Pancreas (tissue), 10 donors: ENCODE measurements around the gene EMILIN1. TPM values are rescaled to one million over a fixed set of nuclear protein-coding genes. Genes with fewer than 3 reads are reported as not detected.
A peak's percentile ranks its signal among the peaks of the same experiment; 100 is the strongest.

ENCODE experiments used
- ATAC-seq, 4 donors: fragments of 200-7000 bp; cut with Tn5 transposase; one replicate each; pipeline versions ENCODE4 v1.8.0 to v1.9.1; 2020; ENCODE audit warnings: mild to moderate bottlenecking in 4 of 4, moderate library complexity in 4 of 4
- DNase-seq, 6 donors: peaks; one replicate each; pipeline ENCODE4 v3.0.0-alpha.2; 2020
- FAIRE-seq: peaks from 2 replicates; lab custom pipeline; 2012; peaks lifted over from hg19 to GRCh38; lab: Jason Lieb, UNC
- H3K27ac ChIP-seq, 4 donors: fragments of 200-600 bp; sonication (generic); 1 replicate in 3 of 4; 2 replicates in 1 of 4; pipeline versions ENCODE4 v1.5.0 to v1.8.0; 2020
- H3K27me3 ChIP-seq, 4 donors: fragments of 200-600 bp; one replicate each; pipeline ENCODE4 v1.8.0; 2021
- H3K36me3 ChIP-seq, 3 donors: fragments of 200-600 bp; sonication (generic) in 1 of 3; one replicate each; pipeline versions ENCODE4 v1.5.0 to v1.8.0; 2020 to 2021
- H3K4me1 ChIP-seq, 3 donors: fragments of 200-600 bp; one replicate each; pipeline ENCODE4 v1.8.0; 2021
- H3K4me3 ChIP-seq, 4 donors: fragments of 200-600 bp; sonication (generic) in 2 of 4; one replicate each; pipeline versions ENCODE4 v1.5.0 to v1.8.0; 2020 to 2021
- H3K9me3 ChIP-seq, 4 donors: fragments of 200-600 bp; one replicate each; pipeline ENCODE4 v1.8.0; 2021
- CTCF ChIP-seq, 4 donors: fragments of 200-600 bp; sonication (generic) in 3 of 4; IDR thresholded peaks; one replicate each; pipeline versions ENCODE4 v1.5.0 to v1.8.0; 2021; ENCODE audit warnings: antibody characterized with exemption in 4 of 4
- WGBS, 2 donors: extraction: QIAGEN DNeasy Blood & Tissue Kit; methylation state at CpG; one replicate each; pipeline ENCODE4 v1.1.7; 2013; 5-methylcytosine and 5-hydroxymethylcytosine counted together
- intact Hi-C, 3 donors: fragments of 100-400 bp; cut with DNase I; formaldehyde crosslinking; loops; one replicate each; pipeline versions ENCODE4 v1.11.1 to v1.14.2; 2022
- polyA plus RNA-seq, 2 donors: library from polyadenylated mRNA; stranded (reverse); fragments of 200-250 nt; gene quantifications; one replicate each; pipeline ENCODE4 v1.2.3, GENCODE V29; 2013
- total RNA-seq, 6 donors: library from RNA; stranded (reverse); fragmentation: NEBNext Ultra II Directional in 4 of 6; extraction: Animal tissue kit (Norgen Biotek cat#: 25700) in 4 of 6; gene quantifications; one replicate each; pipeline versions ENCODE4 v1.2.1 to v1.2.4, GENCODE V29; 2021 to 2023
- donor health status: healthy with polysubstance abuse.
- donor health status: DM: no; HTN: no; CAD: no; lungs with moderate emphysema.
- donor health status: DM: no; HTN: no; CAD: no.
- donor health status: control.
- donor health status: control.
- donor health status: Bipolar disorder and iron deficiency.
- donor health status: DM: yes; HTN: yes; CAD: no.
- donor health status: DM: no; HTN: no; CAD: no.
- donor health status: DM: no; HTN: no; CAD: no.
- donor health status: DM: yes; HTN: yes; CAD: no.

Gene EMILIN1
- total and polyA plus RNA-seq, 8 donors: 2.6 to 47.1 (median 7.3) TPM

- WGBS, 2 donors: 89 to 93% methylated on average over 6 of the region's 6 CpGs
- ATAC-seq: no peak
These were observed 10.2 kb downstream of the EMILIN1 start for GRCh38 chr2:27088634-27089033.

GRCh38 chr2:27089111-27089954 is 10.9 kb downstream of the EMILIN1 start:
- ATAC-seq (no peak), DNase-seq (peak in 2 of 6 donors; percentile 4 to 42), FAIRE-seq (no peak)
- Histone ChIP-seq H3K4me1 (peaks cover 0 to 10% (median 0%) of the 10 kb centered on the region in 3 donors), H3K36me3 (no peaks in the 10 kb centered on the region), H3K27ac (no peak overlapping the region), H3K27me3 (no peaks in the 10 kb centered on the region), H3K9me3 (no peaks in the 10 kb centered on the region), H3K4me3 (no peak overlapping the region)
- 85 to 92% methylated on average over 14 of the region's 14 CpGs for WGBS, 2 donors
- intact Hi-C loops: loop anchor here in 1 of 3 donors (10.0 kb wide), 1 partner anchor 125 kb away; no protein-coding TSS in a partner anchor
- no peak for TF ChIP-seq CTCF (IDR thresholded peaks at IDR 0.05)

More at GRCh38 chr2:27088634-27089033, 10.2 kb downstream of the EMILIN1 start:
- no peak overlapping the region for H3K4me3 ChIP-seq
- H3K36me3 ChIP-seq: no peaks in the 10 kb centered on the region
- no peak for FAIRE-seq
- H3K4me1 ChIP-seq: peaks cover 0 to 10% (median 0%) of the 10 kb centered on the region in 3 donors
- H3K9me3 ChIP-seq: no peaks in the 10 kb centered on the region
- H3K27me3 ChIP-seq: no peaks in the 10 kb centered on the region
- peak in 1 of 6 donors; percentile 2 for DNase-seq
- TF ChIP-seq CTCF (IDR thresholded peaks at IDR 0.05): no peak
- no peak overlapping the region for H3K27ac ChIP-seq
- intact Hi-C loops: loop anchor here in 1 of 3 donors (10.0 kb wide), 1 partner anchor 124 kb away; no protein-coding TSS in a partner anchor

- WGBS, 2 donors: 80 to 88% methylated on average over 25 of the region's 25 CpGs
- Histone ChIP-seq H3K4me1 (peaks cover 0 to 15% (median 8%) of the 10 kb centered on the region in 3 donors), H3K27ac (no peak overlapping the region), H3K9me3 (no peaks in the 10 kb centered on the region), H3K4me3 (no peak overlapping the region), H3K27me3 (no peaks in the 10 kb centered on the region), H3K36me3 (no peaks in the 10 kb centered on the region)
- no peak for ATAC-seq
- intact Hi-C loops: loop anchor here in 1 of 3 donors (10.0 kb wide), 1 partner anchor 103 kb away; no protein-coding TSS in a partner anchor
- FAIRE-seq: no peak
- no peak for TF ChIP-seq CTCF (IDR thresholded peaks at IDR 0.05)
- peak in 1 of 6 donors; percentile 55 for DNase-seq
These were observed 13.6 kb downstream of the EMILIN1 start for GRCh38 chr2:27091746-27092695.

GRCh38 chr2:27092696-27093429 is 14.4 kb downstream of the EMILIN1 start:
- ATAC-seq (no peak), FAIRE-seq (no peak), DNase-seq (peak in 1 of 6 donors; percentile 70)
- intact Hi-C loops: loop anchor here in 1 of 3 donors (10.0 kb wide), 1 partner anchor 102 kb away; no protein-coding TSS in a partner anchor
- no peak overlapping the region for H3K27ac ChIP-seq
- TF ChIP-seq CTCF (IDR thresholded peaks at IDR 0.05): no peak
- H3K27me3 ChIP-seq: no peaks in the 10 kb centered on the region
- no peaks in the 10 kb centered on the region for H3K36me3 ChIP-seq
- H3K9me3 ChIP-seq: no peaks in the 10 kb centered on the region
- H3K4me1 ChIP-seq: peaks cover 0 to 10% (median 8%) of the 10 kb centered on the region in 3 donors
- WGBS, 2 donors: 44 to 55% methylated on average over 10 of the region's 10 CpGs
- no peak overlapping the region for H3K4me3 ChIP-seq
